Thymus (tissue), 11 donors: ENCODE results near the gene HK3. TPM values are rescaled to one million over a fixed set of nuclear protein-coding genes. Genes with fewer than 3 reads are reported as not detected.

Source experiments
- DNase-seq, 9 donors: peaks; one replicate each; pipeline ENCODE4 v3.0.0-alpha.2; 2013; ENCODE audit warnings: low spot score in 9 of 9, low read depth in 6 of 9, missing footprints in 1 of 9
- H3K27ac ChIP-seq, 2 donors: one replicate each; pipeline ENCODE4 v1.5.1; 2013; ENCODE audit warnings: control low read depth in 1 of 2, low read depth in 1 of 2, low read length in 1 of 2, mild to moderate bottlenecking in 1 of 2, moderate library complexity in 1 of 2
- H3K27me3 ChIP-seq, 2 donors: one replicate each; pipeline ENCODE4 v1.5.1; 2013; ENCODE audit warnings: low read length in 1 of 2; ENCODE audit not compliant: control insufficient read depth in 2 of 2, insufficient read depth in 1 of 2
- H3K36me3 ChIP-seq, 2 donors: one replicate each; pipeline ENCODE4 v1.5.1; 2013; ENCODE audit warnings: low read length in 1 of 2, mild to moderate bottlenecking in 1 of 2, moderate library complexity in 1 of 2; ENCODE audit not compliant: control insufficient read depth in 2 of 2, insufficient read depth in 2 of 2
- H3K4me1 ChIP-seq, 2 donors: one replicate each; pipeline ENCODE4 v1.5.1; 2013; ENCODE audit warnings: low read length in 2 of 2; ENCODE audit not compliant: control insufficient read depth in 2 of 2, insufficient read depth in 2 of 2
- H3K4me3 ChIP-seq, 2 donors: one replicate each; pipeline ENCODE4 v1.5.1; 2013; ENCODE audit warnings: low read length in 2 of 2, control low read depth in 1 of 2, mild to moderate bottlenecking in 1 of 2
- H3K9me3 ChIP-seq, 2 donors: one replicate each; pipeline ENCODE4 v1.5.1; 2013; ENCODE audit warnings: low read length in 1 of 2, mild to moderate bottlenecking in 1 of 2; ENCODE audit not compliant: control insufficient read depth in 2 of 2, insufficient read depth in 1 of 2
- WGBS: extraction: QIAGEN DNeasy Blood & Tissue Kit; methylation state at CpG from one replicate; pipeline ENCODE4 v1.1.7; 2013; 5-methylcytosine and 5-hydroxymethylcytosine counted together
- polyA plus RNA-seq: library from polyadenylated mRNA; stranded (reverse); fragments of 200-250 nt; gene quantifications from one replicate; pipeline ENCODE4 v1.2.3, GENCODE V29; 2013
- total RNA-seq: library from RNA; stranded (reverse); fragments of 120-200 nt; gene quantifications from one replicate; pipeline ENCODE4 v1.2.4, GENCODE V29; 2013
- donor health status: healthy.

Gene HK3
- total and polyA plus RNA-seq, 2 donors, result 3.2 to 38.9 TPM

- Histone ChIP-seq H3K4me3 (no peak overlapping the region), H3K36me3 (peaks cover 16 to 40% of the 10 kb centered on the region in 2 donors)
- WGBS, result 89% methylated on average over 7 of the region's 7 CpGs
These were observed 35.3 kb upstream of the HK3 start for GRCh38 chr5:176934309-176934930.

GRCh38 chr5:176929654-176930053 is 30.5 kb upstream of the HK3 start:
- H3K4me3 ChIP-seq, result no peak overlapping the region
- no peaks in the 10 kb centered on the region for H3K27me3 ChIP-seq
- H3K27ac ChIP-seq, result no peak overlapping the region
- H3K9me3 ChIP-seq, result no peaks in the 10 kb centered on the region
- no peaks in the 10 kb centered on the region for H3K4me1 ChIP-seq
- WGBS, result 88% methylated on average over 1 of the region's 1 CpG
- H3K36me3 ChIP-seq, result peaks cover 11 to 14% of the 10 kb centered on the region in 2 donors
- peak in 1 of 9 donors; percentile 27 for DNase-seq

More at GRCh38 chr5:176934309-176934930, 35.3 kb upstream of the HK3 start:
- H3K9me3 ChIP-seq, result no peaks in the 10 kb centered on the region
- no peak overlapping the region for H3K27ac ChIP-seq
- no peak for DNase-seq
- H3K27me3 ChIP-seq, result no peaks in the 10 kb centered on the region
- no peaks in the 10 kb centered on the region for H3K4me1 ChIP-seq

GRCh38 chr5:176927562-176927961 is 28.4 kb upstream of the HK3 start:
- Histone ChIP-seq H3K4me3 (no peak overlapping the region), H3K36me3 (peaks cover 4 to 5% of the 10 kb centered on the region in 2 donors), H3K27ac (no peak overlapping the region), H3K4me1 (no peaks in the 10 kb centered on the region), H3K27me3 (no peaks in the 10 kb centered on the region), H3K9me3 (no peaks in the 10 kb centered on the region)
- 97% methylated on average over 3 of the region's 3 CpGs for WGBS
- DNase-seq, result no peak

GRCh38 chr5:176922817-176923216 is 23.7 kb upstream of the HK3 start:
- H3K27ac ChIP-seq, result no peak overlapping the region
- peaks cover 0 to 14% of the 10 kb centered on the region in 2 donors for H3K36me3 ChIP-seq
- H3K4me1 ChIP-seq, result no peaks in the 10 kb centered on the region
- DNase-seq, result peak in 4 of 9 donors; percentile 5 to 40 (median 10)
- WGBS, result 90% methylated on average over 2 of the region's 2 CpGs
- H3K4me3 ChIP-seq, result no peak overlapping the region
- H3K27me3 ChIP-seq, result no peaks in the 10 kb centered on the region
- H3K9me3 ChIP-seq, result no peaks in the 10 kb centered on the region

- Histone ChIP-seq H3K9me3 (no peaks in the 10 kb centered on the region), H3K4me1 (no peaks in the 10 kb centered on the region), H3K27me3 (no peaks in the 10 kb centered on the region), H3K36me3 (peaks cover 0 to 14% of the 10 kb centered on the region in 2 donors), H3K27ac (no peak overlapping the region), H3K4me3 (no peak overlapping the region)
- DNase-seq, result no peak
- WGBS, result 95% methylated on average over 3 of the region's 3 CpGs
These were observed 22.6 kb upstream of the HK3 start for GRCh38 chr5:176921714-176922113.

- H3K4me3 ChIP-seq, result no peak overlapping the region
- H3K27me3 ChIP-seq, result no peaks in the 10 kb centered on the region
- 97% methylated on average over 6 of the region's 6 CpGs for WGBS
- H3K9me3 ChIP-seq, result no peaks in the 10 kb centered on the region
- no peak for DNase-seq
- H3K27ac ChIP-seq, result no peak overlapping the region
- H3K36me3 ChIP-seq, result peaks cover 0 to 14% of the 10 kb centered on the region in 2 donors
- H3K4me1 ChIP-seq, result no peaks in the 10 kb centered on the region
These were observed 19.5 kb upstream of the HK3 start for GRCh38 chr5:176918613-176919012.

GRCh38 chr5:176916337-176916736 is 17.2 kb upstream of the HK3 start:
- no peaks in the 10 kb centered on the region for H3K27me3 ChIP-seq
- peaks cover 0 to 16% of the 10 kb centered on the region in 2 donors for H3K36me3 ChIP-seq
- H3K4me1 ChIP-seq, result no peaks in the 10 kb centered on the region
- no peak overlapping the region for H3K27ac ChIP-seq
- DNase-seq, result no peak
- H3K9me3 ChIP-seq, result no peaks in the 10 kb centered on the region
- H3K4me3 ChIP-seq, result no peak overlapping the region

- H3K4me3 ChIP-seq, result no peak overlapping the region
- no peak for DNase-seq
- H3K4me1 ChIP-seq, result no peaks in the 10 kb centered on the region
- H3K9me3 ChIP-seq, result no peaks in the 10 kb centered on the region
- 97% methylated on average over 2 of the region's 2 CpGs for WGBS
- peaks cover 0 to 16% of the 10 kb centered on the region in 2 donors for H3K36me3 ChIP-seq
- no peak overlapping the region for H3K27ac ChIP-seq
- no peaks in the 10 kb centered on the region for H3K27me3 ChIP-seq
These were observed 16.8 kb upstream of the HK3 start for GRCh38 chr5:176915906-176916305.

GRCh38 chr5:176912115-176912514 is 13.0 kb upstream of the HK3 start:
- H3K36me3 ChIP-seq, result peaks cover 10 to 18% of the 10 kb centered on the region in 2 donors
- H3K9me3 ChIP-seq, result no peaks in the 10 kb centered on the region
- no peaks in the 10 kb centered on the region for H3K27me3 ChIP-seq
- no peak overlapping the region for H3K27ac ChIP-seq
- no peak overlapping the region for H3K4me3 ChIP-seq
- H3K4me1 ChIP-seq, result no peaks in the 10 kb centered on the region
- WGBS, result 97% methylated on average over 2 of the region's 2 CpGs
- DNase-seq, result no peak
